Transverse colon (tissue), 4 donors: ENCODE results near the gene LZIC.

Experiments
- POLR2A ChIP-seq: fragments of 450-650 bp; IDR thresholded peaks from one replicate; pipeline ENCODE4 v1.6.1; 2016; ENCODE audit warnings: antibody characterized with exemption, mild to moderate bottlenecking, moderate library complexity
- POLR2AphosphoS5 ChIP-seq, 3 donors: sonication (generic); formaldehyde crosslinking; IDR thresholded peaks; one replicate each; pipeline ENCODE4 v1.6.1; 2016; ENCODE audit warnings: antibody characterized with exemption in 3 of 3
- TF ChIP-seq, protein P1 (sequence below), 5 experiments: fragments of 200-600 bp in 3 of 5; fragments of 450-650 bp in 2 of 5; sonication (generic) in 3 of 5; IDR thresholded peaks; 1 replicate in 2 of 5; 2 replicates in 3 of 5; pipeline ENCODE4 v1.5.1; 2016 to 2017; ENCODE audit warnings: antibody characterized with exemption in 5 of 5, inconsistent platforms in 3 of 5, mild to moderate bottlenecking in 2 of 5, moderate library complexity in 1 of 5

DNA sequence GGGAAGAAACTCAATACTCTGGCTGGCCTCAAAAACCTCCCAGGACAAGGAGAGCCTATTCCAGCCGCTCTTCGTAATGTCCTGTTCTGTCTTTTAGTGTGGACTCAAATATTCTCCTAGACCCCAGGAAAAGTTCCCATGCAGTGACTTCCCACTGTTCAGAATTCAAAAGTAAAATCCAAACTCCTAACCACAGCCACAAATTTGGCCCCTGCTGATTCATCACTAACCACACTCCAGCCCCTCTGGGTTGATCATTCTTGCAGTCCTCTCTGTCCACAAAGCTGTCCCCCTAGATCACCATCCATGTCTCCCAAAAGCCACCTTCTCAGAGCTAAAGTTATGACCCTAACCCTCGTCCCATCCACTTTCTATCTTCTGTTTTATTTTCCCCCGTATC lies 38.2 kb downstream of the LZIC start:
- TF ChIP-seq POLR2A (no peak), POLR2AphosphoS5 (IDR thresholded peaks at IDR 0.05) (no peak)
- TF ChIP-seq, protein P1, sequence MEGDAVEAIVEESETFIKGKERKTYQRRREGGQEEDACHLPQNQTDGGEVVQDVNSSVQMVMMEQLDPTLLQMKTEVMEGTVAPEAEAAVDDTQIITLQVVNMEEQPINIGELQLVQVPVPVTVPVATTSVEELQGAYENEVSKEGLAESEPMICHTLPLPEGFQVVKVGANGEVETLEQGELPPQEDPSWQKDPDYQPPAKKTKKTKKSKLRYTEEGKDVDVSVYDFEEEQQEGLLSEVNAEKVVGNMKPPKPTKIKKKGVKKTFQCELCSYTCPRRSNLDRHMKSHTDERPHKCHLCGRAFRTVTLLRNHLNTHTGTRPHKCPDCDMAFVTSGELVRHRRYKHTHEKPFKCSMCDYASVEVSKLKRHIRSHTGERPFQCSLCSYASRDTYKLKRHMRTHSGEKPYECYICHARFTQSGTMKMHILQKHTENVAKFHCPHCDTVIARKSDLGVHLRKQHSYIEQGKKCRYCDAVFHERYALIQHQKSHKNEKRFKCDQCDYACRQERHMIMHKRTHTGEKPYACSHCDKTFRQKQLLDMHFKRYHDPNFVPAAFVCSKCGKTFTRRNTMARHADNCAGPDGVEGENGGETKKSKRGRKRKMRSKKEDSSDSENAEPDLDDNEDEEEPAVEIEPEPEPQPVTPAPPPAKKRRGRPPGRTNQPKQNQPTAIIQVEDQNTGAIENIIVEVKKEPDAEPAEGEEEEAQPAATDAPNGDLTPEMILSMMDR (IDR thresholded peaks at IDR 0.05): no peak
